SU-DHL-6 (cell line): ENCODE measurements around the gene ALX4.

Experiments used
- H2AFZ ChIP-seq: fragments of 200-600 bp; sonication (generic); 2 replicates; pipeline ENCODE4 v1.6.1; 2014; ENCODE audit warnings: low read depth, mild to moderate bottlenecking, moderate library complexity, mixed read lengths, antibody characterized with exemption, low read length; ENCODE audit not compliant: severe bottlenecking
- H3F3A ChIP-seq: fragments of 200-600 bp; shearing (Covaris generic); 2 replicates; pipeline ENCODE4 v1.6.0; 2016; ENCODE audit warnings: antibody characterized with exemption, mild to moderate bottlenecking; ENCODE audit not compliant: insufficient read depth
- H3K27ac ChIP-seq: fragments of 200-600 bp; sonication (generic); 2 replicates; pipeline ENCODE4 v1.5.1; 2016; ENCODE audit warnings: low read depth, mild to moderate bottlenecking, low read length, moderate library complexity, mixed read lengths
- H3K27me3 ChIP-seq: fragments of 200-600 bp; sonication (generic), shearing (Covaris generic); 2 replicates; pipeline ENCODE4 v1.6.0; 2014; ENCODE audit warnings: mild to moderate bottlenecking, low read length
- H3K36me3 ChIP-seq: fragments of 200-600 bp; sonication (generic); 2 replicates; pipeline ENCODE4 v1.6.1; 2014; ENCODE audit warnings: mild to moderate bottlenecking, low read length, mixed read lengths
- H3K4me2 ChIP-seq: fragments of 300-600, 200-600 bp; shearing (Covaris generic), sonication (generic); 2 replicates; pipeline ENCODE4 v1.6.0; 2014; ENCODE audit warnings: low read length, low read depth, mild to moderate bottlenecking; ENCODE audit not compliant: poor library complexity, severe bottlenecking
- H3K4me3 ChIP-seq: fragments of 200-600 bp; sonication (generic); 2 replicates; pipeline ENCODE4 v1.5.1; 2014; ENCODE audit warnings: antibody characterized with exemption, low read length, mild to moderate bottlenecking, mixed read lengths; ENCODE audit not compliant: insufficient read depth, poor library complexity, severe bottlenecking
- H3K79me2 ChIP-seq: fragments of 200-600 bp; sonication (generic); 2 replicates; pipeline ENCODE4 v1.6.1; 2014; ENCODE audit warnings: mild to moderate bottlenecking, low read length, moderate library complexity; ENCODE audit not compliant: insufficient read depth
- H3K9ac ChIP-seq: fragments of 200-600 bp; sonication (generic); 2 replicates; pipeline ENCODE4 v1.7.0; 2014; ENCODE audit warnings: mild to moderate bottlenecking, low read length
- H3K9me2 ChIP-seq: fragments of 200-600 bp; sonication (generic); replicated peaks from 2 replicates; pipeline ENCODE4 v1.6.1; 2014; ENCODE audit warnings: low read length; ENCODE audit not compliant: insufficient read depth
- H3K9me3 ChIP-seq: fragments of 200-600 bp; sonication (generic); 2 replicates; pipeline ENCODE4 v1.6.1; 2014; ENCODE audit warnings: low read length, mixed read lengths; ENCODE audit not compliant: insufficient read depth
- H4K20me1 ChIP-seq: fragments of 200-600 bp; sonication (generic); 2 replicates; pipeline ENCODE4 v1.6.1; 2014; ENCODE audit warnings: low read depth, mild to moderate bottlenecking, antibody characterized with exemption, low read length, moderate library complexity, mixed read lengths
- EZH2phosphoT487 ChIP-seq: fragments of 200-600 bp; sonication (generic), shearing (Covaris generic); conservative IDR thresholded peaks from 2 replicates; pipeline ENCODE4 v1.6.1; 2018; ENCODE audit warnings: mild to moderate bottlenecking, antibody characterized with exemption, low read length, moderate library complexity, mixed read lengths
- TF ChIP-seq, protein P1 (sequence below): fragments of 200-600 bp; sonication (generic); IDR thresholded peaks from one replicate; pipeline ENCODE4 v1.5.1; 2017; ENCODE audit warnings: antibody characterized with exemption, mild to moderate bottlenecking, low read length, moderate library complexity; ENCODE audit not compliant: insufficient read depth, poor library complexity, severe bottlenecking

Gene ALX4

DNA sequence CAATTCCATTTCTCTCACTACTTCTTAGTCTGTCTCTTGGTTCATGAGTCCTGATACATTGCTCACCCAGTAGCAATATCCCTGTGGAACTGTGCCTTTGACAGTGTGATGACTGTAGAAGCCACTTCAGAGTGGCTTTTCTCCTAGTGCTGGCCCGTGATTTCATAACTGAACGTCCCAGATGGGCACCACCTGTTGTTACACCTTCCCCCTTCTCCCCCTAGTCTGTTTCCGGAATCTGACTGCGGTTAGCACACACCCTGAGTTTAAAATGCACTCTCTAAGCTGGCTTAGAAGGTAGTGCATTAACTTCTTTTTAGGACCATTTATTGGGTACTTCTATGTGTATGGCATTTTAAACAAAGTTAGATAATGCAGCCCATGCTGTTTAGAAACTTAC, 83.0 kb downstream of the ALX4 start:
- Histone ChIP-seq H3K27ac (no peak overlapping the region), H3K9ac (no peak overlapping the region), H3K4me3 (no peak overlapping the region), H3K36me3 (no peaks in the 10 kb centered on the region), H2AFZ (no peak overlapping the region), H3K79me2 (no peaks in the 10 kb centered on the region), H3K9me3 (no peaks in the 10 kb centered on the region), H4K20me1 (no peaks in the 10 kb centered on the region), H3K9me2 (no peaks in the 10 kb centered on the region), H3K4me2 (no peak overlapping the region), H3K27me3 (no peaks in the 10 kb centered on the region), H3F3A (no peaks in the 10 kb centered on the region)
- no peak for TF ChIP-seq EZH2phosphoT487
- TF ChIP-seq, protein P1, sequence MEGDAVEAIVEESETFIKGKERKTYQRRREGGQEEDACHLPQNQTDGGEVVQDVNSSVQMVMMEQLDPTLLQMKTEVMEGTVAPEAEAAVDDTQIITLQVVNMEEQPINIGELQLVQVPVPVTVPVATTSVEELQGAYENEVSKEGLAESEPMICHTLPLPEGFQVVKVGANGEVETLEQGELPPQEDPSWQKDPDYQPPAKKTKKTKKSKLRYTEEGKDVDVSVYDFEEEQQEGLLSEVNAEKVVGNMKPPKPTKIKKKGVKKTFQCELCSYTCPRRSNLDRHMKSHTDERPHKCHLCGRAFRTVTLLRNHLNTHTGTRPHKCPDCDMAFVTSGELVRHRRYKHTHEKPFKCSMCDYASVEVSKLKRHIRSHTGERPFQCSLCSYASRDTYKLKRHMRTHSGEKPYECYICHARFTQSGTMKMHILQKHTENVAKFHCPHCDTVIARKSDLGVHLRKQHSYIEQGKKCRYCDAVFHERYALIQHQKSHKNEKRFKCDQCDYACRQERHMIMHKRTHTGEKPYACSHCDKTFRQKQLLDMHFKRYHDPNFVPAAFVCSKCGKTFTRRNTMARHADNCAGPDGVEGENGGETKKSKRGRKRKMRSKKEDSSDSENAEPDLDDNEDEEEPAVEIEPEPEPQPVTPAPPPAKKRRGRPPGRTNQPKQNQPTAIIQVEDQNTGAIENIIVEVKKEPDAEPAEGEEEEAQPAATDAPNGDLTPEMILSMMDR = no peak

DNA sequence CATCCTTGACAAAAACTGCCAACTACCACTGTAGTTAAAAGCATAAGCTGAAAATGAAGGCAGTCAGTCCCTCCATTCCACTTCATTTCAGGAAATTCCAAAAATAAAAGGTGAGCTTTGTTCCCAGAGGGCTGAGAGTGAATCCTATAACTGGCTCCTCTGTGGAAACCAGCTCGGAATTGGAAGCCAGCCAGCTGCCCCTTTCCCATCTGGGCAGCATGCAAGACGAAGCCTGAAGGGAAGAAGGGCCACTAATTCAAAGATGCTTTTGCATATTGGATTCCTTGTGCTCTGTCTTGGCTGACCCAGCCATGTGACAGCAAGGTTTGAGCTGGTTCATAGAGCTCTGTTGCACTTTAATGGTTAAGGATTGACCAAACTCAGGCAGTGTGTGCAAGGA, 83.4 kb downstream of the ALX4 start:
- no peaks in the 10 kb centered on the region for H3K36me3 ChIP-seq
- H3K9ac ChIP-seq = no peak overlapping the region
- TF ChIP-seq, protein P1 = no peak
- no peak for TF ChIP-seq EZH2phosphoT487
- no peak overlapping the region for H3K27ac ChIP-seq
- no peaks in the 10 kb centered on the region for H3K27me3 ChIP-seq
- no peaks in the 10 kb centered on the region for H3K9me3 ChIP-seq
- H3K4me2 ChIP-seq = no peak overlapping the region
- no peaks in the 10 kb centered on the region for H3K9me2 ChIP-seq
- no peaks in the 10 kb centered on the region for H3K79me2 ChIP-seq
- H3F3A ChIP-seq = no peaks in the 10 kb centered on the region
- H2AFZ ChIP-seq = no peak overlapping the region
- H3K4me3 ChIP-seq = no peak overlapping the region
- H4K20me1 ChIP-seq = no peaks in the 10 kb centered on the region

DNA sequence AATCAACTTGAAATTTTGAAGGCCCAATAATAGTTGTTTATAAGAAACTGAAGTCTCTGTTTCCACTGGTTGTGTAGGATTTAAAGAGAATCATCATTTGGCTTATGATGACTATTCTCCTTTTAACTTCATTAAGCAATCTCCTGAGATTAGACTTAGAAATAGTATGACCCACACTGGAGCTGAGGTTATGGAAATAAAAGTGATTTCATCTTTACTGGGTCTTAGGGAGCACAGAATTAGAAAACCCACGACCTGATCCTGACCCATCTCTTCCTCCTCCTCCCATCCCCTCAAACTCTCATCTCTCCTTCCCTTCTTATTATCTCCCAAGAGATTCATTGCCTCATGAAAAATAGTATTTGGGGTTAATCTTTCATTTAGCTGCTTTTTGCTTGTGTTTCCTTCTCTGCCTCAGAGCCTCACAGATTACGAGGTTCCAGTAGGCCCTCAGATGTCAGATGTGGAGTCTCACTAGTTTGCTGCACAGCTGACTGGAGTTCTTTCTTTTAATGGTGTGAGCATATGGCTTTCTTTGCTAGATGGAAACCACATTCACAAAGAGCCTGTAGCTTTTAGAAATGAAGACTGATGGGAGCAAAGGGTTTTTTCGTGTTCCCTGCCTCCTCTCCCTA, 85.0 kb downstream of the ALX4 start:
- TF ChIP-seq, protein P1 = no peak
- TF ChIP-seq EZH2phosphoT487 = no peak
- Histone ChIP-seq H2AFZ (no peak overlapping the region), H3K9ac (no peak overlapping the region), H3K9me3 (no peaks in the 10 kb centered on the region), H3F3A (no peaks in the 10 kb centered on the region), H3K27me3 (no peaks in the 10 kb centered on the region), H3K4me2 (no peak overlapping the region), H3K79me2 (no peaks in the 10 kb centered on the region), H3K36me3 (no peaks in the 10 kb centered on the region), H3K4me3 (no peak overlapping the region), H3K27ac (no peak overlapping the region), H3K9me2 (no peaks in the 10 kb centered on the region), H4K20me1 (no peaks in the 10 kb centered on the region)
